ENCODE results near the gene SLC25A44. TPM values are rescaled to one million over a fixed set of nuclear protein-coding genes. Genes with fewer than 3 reads are reported as not detected.
A peak's percentile ranks its signal among the peaks of the same experiment; 100 is the strongest.

The SLC25A44 gene
- total RNA-seq, 1 donor from 2014 or later = 21.3 TPM

GRCh38 chr1:156200044-156200443 lies 6.1 kb downstream of the SLC25A44 start:
- H3K4me1 ChIP-seq (ENCODE audit: insufficient read depth, low read length) = peaks cover 6% of the 10 kb centered on the region
- H3K4me3 ChIP-seq (ENCODE audit: insufficient read depth, low read depth, low read length) = no peak overlapping the region
- DNase-seq (ENCODE audit: low read depth) (no peak), FAIRE-seq (no peak)
- no peaks in the 10 kb centered on the region for H3K9me3 ChIP-seq (ENCODE audit: insufficient read depth, low read depth, low read length)
- no peak overlapping the region for H3K9ac ChIP-seq (ENCODE audit: low read length)
- Mint-ChIP-seq H3K27me3 (ENCODE audit: low read depth, unreplicated experiment) (no peaks in the 10 kb centered on the region), H3K9me3 (ENCODE audit: unreplicated experiment) (no peaks in the 10 kb centered on the region), H3K4me1 (ENCODE audit: low read depth, unreplicated experiment) (peaks cover 10% of the 10 kb centered on the region), H3K4me3 (ENCODE audit: unreplicated experiment) (no peak overlapping the region), H3K27ac (ENCODE audit: unreplicated experiment) (no peak overlapping the region), H3K36me3 (ENCODE audit: low read depth, unreplicated experiment) (peaks cover 19% of the 10 kb centered on the region)
- H3K27me3 ChIP-seq (ENCODE audit: insufficient read depth, low read length) = no peaks in the 10 kb centered on the region
- H3K4me2 ChIP-seq (ENCODE audit: low read length) = no peak overlapping the region
- peaks cover 77% of the 10 kb centered on the region for H4K20me1 ChIP-seq (ENCODE audit: insufficient read depth, low read length)
- no peak overlapping the region for H3K27ac ChIP-seq (ENCODE audit: low read depth, low read length)
- H3K36me3 ChIP-seq (ENCODE audit: insufficient read depth, low read length) = peaks cover 19% of the 10 kb centered on the region
- no peak overlapping the region for H2AFZ ChIP-seq (ENCODE audit: low read depth, low read length)
- peaks cover 74% of the 10 kb centered on the region for H3K79me2 ChIP-seq (ENCODE audit: insufficient read depth, low read length)
- TF ChIP-seq EZH2 (IDR thresholded peaks at IDR 0.05; ENCODE audit: insufficient read depth, low read length) = no peak
- TF ChIP-seq, protein P1, sequence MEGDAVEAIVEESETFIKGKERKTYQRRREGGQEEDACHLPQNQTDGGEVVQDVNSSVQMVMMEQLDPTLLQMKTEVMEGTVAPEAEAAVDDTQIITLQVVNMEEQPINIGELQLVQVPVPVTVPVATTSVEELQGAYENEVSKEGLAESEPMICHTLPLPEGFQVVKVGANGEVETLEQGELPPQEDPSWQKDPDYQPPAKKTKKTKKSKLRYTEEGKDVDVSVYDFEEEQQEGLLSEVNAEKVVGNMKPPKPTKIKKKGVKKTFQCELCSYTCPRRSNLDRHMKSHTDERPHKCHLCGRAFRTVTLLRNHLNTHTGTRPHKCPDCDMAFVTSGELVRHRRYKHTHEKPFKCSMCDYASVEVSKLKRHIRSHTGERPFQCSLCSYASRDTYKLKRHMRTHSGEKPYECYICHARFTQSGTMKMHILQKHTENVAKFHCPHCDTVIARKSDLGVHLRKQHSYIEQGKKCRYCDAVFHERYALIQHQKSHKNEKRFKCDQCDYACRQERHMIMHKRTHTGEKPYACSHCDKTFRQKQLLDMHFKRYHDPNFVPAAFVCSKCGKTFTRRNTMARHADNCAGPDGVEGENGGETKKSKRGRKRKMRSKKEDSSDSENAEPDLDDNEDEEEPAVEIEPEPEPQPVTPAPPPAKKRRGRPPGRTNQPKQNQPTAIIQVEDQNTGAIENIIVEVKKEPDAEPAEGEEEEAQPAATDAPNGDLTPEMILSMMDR (IDR thresholded peaks at IDR 0.05; ENCODE audit: insufficient read depth, low read depth, low read length) = no peak

- H3K9me3 Mint-ChIP-seq (ENCODE audit: unreplicated experiment) = no peaks in the 10 kb centered on the region
- no peaks in the 10 kb centered on the region for H3K27me3 Mint-ChIP-seq (ENCODE audit: low read depth, unreplicated experiment)
- H2AFZ ChIP-seq (ENCODE audit: low read depth, low read length) = no peak overlapping the region
- peaks cover 6% of the 10 kb centered on the region for H3K4me1 ChIP-seq (ENCODE audit: insufficient read depth, low read length)
- peak; percentile 73 for DNase-seq (ENCODE audit: low read depth)
- no peak for FAIRE-seq
- no peak overlapping the region for H3K9ac ChIP-seq (ENCODE audit: low read length)
- H3K27ac Mint-ChIP-seq (ENCODE audit: unreplicated experiment) = no peak overlapping the region
- TF ChIP-seq, protein P1 (IDR thresholded peaks at IDR 0.05; ENCODE audit: insufficient read depth, low read depth, low read length) = no peak
- TF ChIP-seq EZH2 (IDR thresholded peaks at IDR 0.05; ENCODE audit: insufficient read depth, low read length) = no peak
- H3K4me3 Mint-ChIP-seq (ENCODE audit: unreplicated experiment) = no peak overlapping the region
- H3K36me3 ChIP-seq (ENCODE audit: insufficient read depth, low read length) = peaks cover 22% of the 10 kb centered on the region
- H3K36me3 Mint-ChIP-seq (ENCODE audit: low read depth, unreplicated experiment) = peaks cover 20% of the 10 kb centered on the region
- H3K9me3 ChIP-seq (ENCODE audit: insufficient read depth, low read depth, low read length) = no peaks in the 10 kb centered on the region
- no peak overlapping the region for H3K27ac ChIP-seq (ENCODE audit: low read depth, low read length)
- no peaks in the 10 kb centered on the region for H3K27me3 ChIP-seq (ENCODE audit: insufficient read depth, low read length)
- H3K4me2 ChIP-seq (ENCODE audit: low read length) = peak overlapping the region; percentile 55
- peaks cover 58% of the 10 kb centered on the region for H4K20me1 ChIP-seq (ENCODE audit: insufficient read depth, low read length)
- H3K79me2 ChIP-seq (ENCODE audit: insufficient read depth, low read length) = peaks cover 54% of the 10 kb centered on the region
- peaks cover 4% of the 10 kb centered on the region for H3K4me1 Mint-ChIP-seq (ENCODE audit: low read depth, unreplicated experiment)
- H3K4me3 ChIP-seq (ENCODE audit: insufficient read depth, low read depth, low read length) = no peak overlapping the region
Measured at GRCh38 chr1:156203331-156203730, 9.4 kb downstream of the SLC25A44 start.

DNA sequence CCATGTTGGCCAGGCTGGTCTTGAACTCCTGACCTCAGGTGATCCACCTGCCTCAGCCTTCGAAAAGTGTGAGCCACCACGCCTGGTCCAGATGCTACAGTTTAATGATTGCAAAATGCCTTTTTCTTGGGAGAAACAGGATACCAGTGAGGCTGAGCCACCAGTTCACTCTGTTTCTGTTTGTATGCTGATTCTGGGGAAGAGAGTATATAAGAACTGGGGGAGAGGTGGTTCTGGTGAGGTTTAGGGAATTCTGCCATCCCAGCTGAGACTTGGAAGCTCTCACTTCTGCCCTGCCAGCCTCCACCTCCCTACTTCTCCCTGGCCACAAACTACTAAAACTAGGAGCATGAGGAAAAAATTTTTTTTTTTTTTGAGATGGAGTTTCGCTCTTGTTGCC lies 10.8 kb downstream of the SLC25A44 start:
- no peak for DNase-seq (ENCODE audit: low read depth)
- no peaks in the 10 kb centered on the region for H3K9me3 Mint-ChIP-seq (ENCODE audit: unreplicated experiment)
- H3K36me3 Mint-ChIP-seq (ENCODE audit: low read depth, unreplicated experiment) = peaks cover 21% of the 10 kb centered on the region
- Histone ChIP-seq H3K9ac (ENCODE audit: low read length) (no peak overlapping the region), H2AFZ (ENCODE audit: low read depth, low read length) (no peak overlapping the region), H3K27me3 (ENCODE audit: insufficient read depth, low read length) (no peaks in the 10 kb centered on the region), H3K79me2 (ENCODE audit: insufficient read depth, low read length) (peaks cover 40% of the 10 kb centered on the region), H3K9me3 (ENCODE audit: insufficient read depth, low read depth, low read length) (no peaks in the 10 kb centered on the region), H4K20me1 (ENCODE audit: insufficient read depth, low read length) (peaks cover 45% of the 10 kb centered on the region), H3K27ac (ENCODE audit: low read depth, low read length) (no peak overlapping the region), H3K4me3 (ENCODE audit: insufficient read depth, low read depth, low read length) (no peak overlapping the region), H3K4me2 (ENCODE audit: low read length) (no peak overlapping the region), H3K36me3 (ENCODE audit: insufficient read depth, low read length) (peaks cover 21% of the 10 kb centered on the region), H3K4me1 (ENCODE audit: insufficient read depth, low read length) (peaks cover 6% of the 10 kb centered on the region)
- no peak overlapping the region for H3K4me3 Mint-ChIP-seq (ENCODE audit: unreplicated experiment)
- no peak for FAIRE-seq
- H3K27ac Mint-ChIP-seq (ENCODE audit: unreplicated experiment) = no peak overlapping the region
- no peaks in the 10 kb centered on the region for H3K4me1 Mint-ChIP-seq (ENCODE audit: low read depth, unreplicated experiment)
- no peak for TF ChIP-seq EZH2 (IDR thresholded peaks at IDR 0.05; ENCODE audit: insufficient read depth, low read length)
- TF ChIP-seq, protein P1 (IDR thresholded peaks at IDR 0.05; ENCODE audit: insufficient read depth, low read depth, low read length) = no peak
- H3K27me3 Mint-ChIP-seq (ENCODE audit: low read depth, unreplicated experiment) = no peaks in the 10 kb centered on the region

All from astrocyte (in vitro differentiated cells and primary cell).